ENCODE measurements around the gene GNPTG. TPM values are rescaled to one million over a fixed set of nuclear protein-coding genes. Genes with fewer than 3 reads are reported as not detected.
"Not testable (repeated sequence)": the region's sequence is repeated elsewhere in the genome, so short reads cannot be mapped to it uniquely, and the experiment has no call there.

Gene GNPTG
- total RNA-seq, 1 donor = 69.1 TPM

DNA sequence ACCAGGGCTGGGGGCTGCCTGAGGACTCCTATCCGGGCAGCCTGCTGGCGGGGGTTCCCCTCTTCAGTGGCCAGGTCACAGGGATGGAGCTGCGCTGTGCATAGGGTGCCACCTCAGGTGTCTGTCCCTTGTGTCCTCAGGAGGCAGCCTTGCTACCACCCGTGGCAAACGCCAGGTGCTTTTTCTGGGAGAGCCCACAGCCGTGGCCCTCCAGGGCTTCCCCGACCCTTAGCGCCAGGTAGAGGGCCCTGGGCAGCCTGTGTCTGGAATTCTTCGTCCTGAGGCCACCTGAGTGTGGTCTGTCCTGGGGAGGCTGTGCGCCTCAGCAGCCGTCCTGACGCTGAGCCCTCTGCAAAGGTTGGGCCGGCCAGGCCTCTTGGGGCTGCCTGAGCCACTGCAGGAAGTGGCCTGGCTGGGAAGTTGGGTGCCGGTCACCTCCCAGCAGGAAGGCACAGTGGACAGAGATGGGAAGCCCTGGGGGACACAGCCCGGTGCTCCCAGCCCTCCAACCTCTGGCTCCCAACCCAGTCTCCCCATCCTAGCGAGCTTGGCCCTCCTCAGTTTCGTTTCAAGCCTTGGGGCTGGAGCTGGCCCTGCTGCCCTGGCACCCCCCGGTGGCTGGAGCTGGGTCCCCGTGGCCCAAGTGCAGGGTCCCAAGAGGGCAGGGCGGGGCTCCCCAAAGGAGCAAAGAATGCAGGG, 25.9 kb upstream of the GNPTG start:
- TF ChIP-seq, protein P1, sequence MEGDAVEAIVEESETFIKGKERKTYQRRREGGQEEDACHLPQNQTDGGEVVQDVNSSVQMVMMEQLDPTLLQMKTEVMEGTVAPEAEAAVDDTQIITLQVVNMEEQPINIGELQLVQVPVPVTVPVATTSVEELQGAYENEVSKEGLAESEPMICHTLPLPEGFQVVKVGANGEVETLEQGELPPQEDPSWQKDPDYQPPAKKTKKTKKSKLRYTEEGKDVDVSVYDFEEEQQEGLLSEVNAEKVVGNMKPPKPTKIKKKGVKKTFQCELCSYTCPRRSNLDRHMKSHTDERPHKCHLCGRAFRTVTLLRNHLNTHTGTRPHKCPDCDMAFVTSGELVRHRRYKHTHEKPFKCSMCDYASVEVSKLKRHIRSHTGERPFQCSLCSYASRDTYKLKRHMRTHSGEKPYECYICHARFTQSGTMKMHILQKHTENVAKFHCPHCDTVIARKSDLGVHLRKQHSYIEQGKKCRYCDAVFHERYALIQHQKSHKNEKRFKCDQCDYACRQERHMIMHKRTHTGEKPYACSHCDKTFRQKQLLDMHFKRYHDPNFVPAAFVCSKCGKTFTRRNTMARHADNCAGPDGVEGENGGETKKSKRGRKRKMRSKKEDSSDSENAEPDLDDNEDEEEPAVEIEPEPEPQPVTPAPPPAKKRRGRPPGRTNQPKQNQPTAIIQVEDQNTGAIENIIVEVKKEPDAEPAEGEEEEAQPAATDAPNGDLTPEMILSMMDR (IDR thresholded peaks at IDR 0.05; ENCODE audit: extremely low read depth, low read depth, low read length) = no peak
- Histone ChIP-seq H3K4me3 (ENCODE audit: insufficient read depth, low read length) (no peak overlapping the region), H3K4me2 (ENCODE audit: insufficient read depth, low read length) (no peak overlapping the region), H2AFZ (ENCODE audit: low read length) (no peak overlapping the region), H4K20me1 (ENCODE audit: insufficient read depth, low read length) (peaks cover 22% of the 10 kb centered on the region), H3K36me3 (ENCODE audit: insufficient read depth, low read length) (peaks cover 29% of the 10 kb centered on the region), H3K79me2 (ENCODE audit: insufficient read depth, low read length) (no peaks in the 10 kb centered on the region), H3K9me3 (ENCODE audit: low read depth, low read length) (peaks cover 4% of the 10 kb centered on the region), H3K27me3 (ENCODE audit: insufficient read depth, low read length) (no peaks in the 10 kb centered on the region), H3K4me1 (ENCODE audit: insufficient read depth, low read length) (no peaks in the 10 kb centered on the region), H3K27ac (ENCODE audit: low read depth, low read length) (no peak overlapping the region)
- DNase-seq (ENCODE audit: insufficient read length, low spot score, missing footprints) = no peak

DNA sequence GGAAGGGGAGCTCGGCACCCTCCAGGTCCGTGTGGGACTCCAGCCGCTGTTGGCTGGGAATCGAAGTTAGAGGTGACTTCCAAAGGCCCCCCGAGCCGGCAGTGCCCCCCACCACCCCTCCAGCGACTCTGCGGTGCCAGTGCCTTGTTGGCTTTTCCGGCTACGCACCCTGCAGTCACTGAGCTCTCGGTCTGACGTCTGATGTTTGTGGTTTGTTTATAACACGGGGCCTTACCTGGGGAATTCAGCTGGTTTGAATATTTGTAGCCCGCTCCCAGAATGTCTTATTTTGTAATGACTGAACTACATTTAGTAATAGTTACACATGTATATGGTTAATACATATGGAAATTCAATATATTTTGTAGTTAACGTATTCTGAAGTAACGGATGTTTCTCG, 25.3 kb upstream of the GNPTG start:
- no peak overlapping the region for H3K27ac ChIP-seq (ENCODE audit: low read depth, low read length)
- peaks cover 4% of the 10 kb centered on the region for H3K27me3 ChIP-seq (ENCODE audit: insufficient read depth, low read length)
- TF ChIP-seq, protein P1 (IDR thresholded peaks at IDR 0.05; ENCODE audit: extremely low read depth, low read depth, low read length) = no peak
- DNase-seq (ENCODE audit: insufficient read length, low spot score, missing footprints) = no peak
- no peak overlapping the region for H3K4me3 ChIP-seq (ENCODE audit: insufficient read depth, low read length)
- peaks cover 4% of the 10 kb centered on the region for H3K9me3 ChIP-seq (ENCODE audit: low read depth, low read length)
- no peaks in the 10 kb centered on the region for H3K79me2 ChIP-seq (ENCODE audit: insufficient read depth, low read length)
- peaks cover 19% of the 10 kb centered on the region for H4K20me1 ChIP-seq (ENCODE audit: insufficient read depth, low read length)
- peaks cover 24% of the 10 kb centered on the region for H3K36me3 ChIP-seq (ENCODE audit: insufficient read depth, low read length)
- no peak overlapping the region for H2AFZ ChIP-seq (ENCODE audit: low read length)
- H3K4me2 ChIP-seq (ENCODE audit: insufficient read depth, low read length) = no peak overlapping the region
- H3K4me1 ChIP-seq (ENCODE audit: insufficient read depth, low read length) = no peaks in the 10 kb centered on the region

DNA sequence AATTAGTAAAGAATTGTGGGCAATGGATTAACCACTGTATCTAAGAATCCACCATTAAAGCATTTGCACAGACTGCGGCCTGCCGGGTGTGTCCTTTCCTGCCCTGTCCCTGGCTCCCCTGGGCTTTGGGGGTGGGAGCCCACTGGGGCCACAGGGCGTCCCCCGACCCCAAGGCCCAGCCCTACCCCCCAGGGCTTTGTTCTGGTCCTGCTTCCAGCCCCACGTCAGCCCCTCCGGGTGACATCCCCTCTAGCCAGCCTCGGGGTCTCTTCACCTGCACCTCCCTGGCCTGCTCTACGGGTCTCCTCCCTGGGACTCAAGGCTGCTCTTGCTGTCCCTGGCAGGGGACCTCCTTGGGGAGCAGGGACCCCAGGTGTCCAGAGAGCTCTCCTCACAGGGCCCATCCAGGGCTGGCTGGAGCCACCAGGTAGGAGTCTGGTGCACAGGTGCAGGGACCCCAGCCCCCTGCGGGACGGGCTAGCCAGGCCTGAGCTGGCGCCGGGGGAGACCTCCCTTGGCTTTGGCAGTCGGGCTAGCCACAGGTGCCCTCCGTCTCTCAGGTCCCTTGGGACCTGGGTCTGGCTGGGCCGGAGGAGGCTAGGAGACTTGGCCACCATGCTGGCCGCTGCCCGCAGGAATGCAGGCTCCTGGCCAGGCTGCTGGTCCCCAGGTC, 24.6 kb upstream of the GNPTG start:
- Histone ChIP-seq H3K36me3 (ENCODE audit: insufficient read depth, low read length) (peaks cover 19% of the 10 kb centered on the region), H2AFZ (ENCODE audit: low read length) (no peak overlapping the region), H3K9me3 (ENCODE audit: low read depth, low read length) (peaks cover 4% of the 10 kb centered on the region), H4K20me1 (ENCODE audit: insufficient read depth, low read length) (peaks cover 19% of the 10 kb centered on the region), H3K27me3 (ENCODE audit: insufficient read depth, low read length) (peaks cover 11% of the 10 kb centered on the region), H3K4me2 (ENCODE audit: insufficient read depth, low read length) (no peak overlapping the region), H3K79me2 (ENCODE audit: insufficient read depth, low read length) (no peaks in the 10 kb centered on the region), H3K4me3 (ENCODE audit: insufficient read depth, low read length) (no peak overlapping the region), H3K4me1 (ENCODE audit: insufficient read depth, low read length) (no peaks in the 10 kb centered on the region), H3K27ac (ENCODE audit: low read depth, low read length) (no peak overlapping the region)
- TF ChIP-seq, protein P1 (IDR thresholded peaks at IDR 0.05; ENCODE audit: extremely low read depth, low read depth, low read length) = no peak
- DNase-seq (ENCODE audit: insufficient read length, low spot score, missing footprints) = no peak

DNA sequence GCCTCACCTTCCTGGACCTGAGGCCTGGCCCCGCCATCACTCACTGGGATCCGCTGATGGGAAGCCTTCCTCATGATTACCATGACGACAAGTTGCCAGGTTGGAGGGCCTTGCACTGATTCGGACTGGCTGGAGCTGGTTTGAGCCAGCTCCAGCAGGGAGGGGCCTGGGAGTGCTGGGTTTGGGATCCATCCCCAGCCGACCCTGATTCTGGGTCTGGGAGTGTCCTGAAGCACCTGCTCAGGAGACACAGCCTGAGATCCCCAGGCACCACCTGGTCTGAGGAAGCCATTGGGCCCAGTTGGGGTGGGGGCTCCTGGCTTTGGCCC, 24.1 kb upstream of the GNPTG start:
- Histone ChIP-seq H3K79me2 (ENCODE audit: insufficient read depth, low read length) (no peaks in the 10 kb centered on the region), H2AFZ (ENCODE audit: low read length) (no peak overlapping the region), H3K4me2 (ENCODE audit: insufficient read depth, low read length) (no peak overlapping the region), H3K36me3 (ENCODE audit: insufficient read depth, low read length) (peaks cover 19% of the 10 kb centered on the region), H3K4me3 (ENCODE audit: insufficient read depth, low read length) (no peak overlapping the region), H3K27ac (ENCODE audit: low read depth, low read length) (no peak overlapping the region), H4K20me1 (ENCODE audit: insufficient read depth, low read length) (peaks cover 19% of the 10 kb centered on the region), H3K27me3 (ENCODE audit: insufficient read depth, low read length) (peaks cover 16% of the 10 kb centered on the region), H3K4me1 (ENCODE audit: insufficient read depth, low read length) (no peaks in the 10 kb centered on the region), H3K9me3 (ENCODE audit: low read depth, low read length) (peaks cover 4% of the 10 kb centered on the region)
- DNase-seq (ENCODE audit: insufficient read length, low spot score, missing footprints) = no peak
- TF ChIP-seq, protein P1 (IDR thresholded peaks at IDR 0.05; ENCODE audit: extremely low read depth, low read depth, low read length) = no peak

DNA sequence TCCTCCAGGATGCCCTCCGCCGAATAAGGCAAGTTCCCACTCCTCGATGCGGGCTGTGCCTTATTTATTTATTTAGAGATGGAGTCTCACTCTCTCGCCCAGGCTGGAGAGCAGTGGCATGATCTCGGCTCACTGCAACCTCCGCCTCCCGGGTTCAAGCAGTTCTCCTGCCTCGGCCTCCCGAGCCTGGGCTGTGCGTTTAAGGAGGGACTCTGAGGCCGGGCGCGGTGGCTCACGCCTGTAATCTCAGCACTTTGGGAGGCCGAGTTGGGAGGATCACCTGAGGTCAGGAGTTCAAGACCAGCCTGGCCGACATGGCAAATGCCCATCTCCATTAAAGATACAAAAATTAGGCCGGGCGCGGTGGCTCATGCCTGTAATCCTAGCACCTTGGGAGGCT, 23.6 kb upstream of the GNPTG start:
- H3K9me3 ChIP-seq (ENCODE audit: low read depth, low read length); DNase-seq (ENCODE audit: insufficient read length, low spot score, missing footprints); H3K4me2 ChIP-seq (ENCODE audit: insufficient read depth, low read length); H2AFZ ChIP-seq (ENCODE audit: low read length); H3K4me1 ChIP-seq (ENCODE audit: insufficient read depth, low read length); H3K79me2 ChIP-seq (ENCODE audit: insufficient read depth, low read length); H3K4me3 ChIP-seq (ENCODE audit: insufficient read depth, low read length); H3K27ac ChIP-seq (ENCODE audit: low read depth, low read length): not testable (repeated sequence)
- Histone ChIP-seq H3K27me3 (ENCODE audit: insufficient read depth, low read length) (peaks cover 22% of the 10 kb centered on the region), H4K20me1 (ENCODE audit: insufficient read depth, low read length) (peaks cover 19% of the 10 kb centered on the region), H3K36me3 (ENCODE audit: insufficient read depth, low read length) (peaks cover 18% of the 10 kb centered on the region)

DNA sequence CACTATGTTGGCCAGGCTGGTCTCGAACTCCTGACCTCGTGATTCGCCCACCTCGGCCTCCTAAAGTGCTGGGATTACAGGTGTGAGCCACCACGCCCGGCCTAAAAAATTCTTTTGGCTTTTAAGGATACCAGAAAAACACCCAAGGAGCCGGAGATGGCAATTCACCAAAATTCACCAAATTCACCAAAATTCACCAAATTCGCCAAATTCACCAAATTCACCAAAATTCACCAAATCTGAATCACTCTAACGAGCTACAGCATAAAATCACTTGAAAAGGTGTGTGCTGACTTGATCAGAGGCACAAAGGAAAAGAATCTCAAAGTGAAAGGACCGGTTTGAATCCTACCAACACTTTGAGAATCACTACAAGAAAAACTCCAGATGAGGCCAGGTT, 22.8 kb upstream of the GNPTG start:
- H3K36me3 ChIP-seq (ENCODE audit: insufficient read depth, low read length) = peaks cover 12% of the 10 kb centered on the region
- not testable (repeated sequence) for H3K27ac ChIP-seq (ENCODE audit: low read depth, low read length); H3K4me1 ChIP-seq (ENCODE audit: insufficient read depth, low read length); H3K79me2 ChIP-seq (ENCODE audit: insufficient read depth, low read length); H3K4me3 ChIP-seq (ENCODE audit: insufficient read depth, low read length); DNase-seq (ENCODE audit: insufficient read length, low spot score, missing footprints); H2AFZ ChIP-seq (ENCODE audit: low read length); H3K4me2 ChIP-seq (ENCODE audit: insufficient read depth, low read length); H3K9me3 ChIP-seq (ENCODE audit: low read depth, low read length)
- peaks cover 28% of the 10 kb centered on the region for H3K27me3 ChIP-seq (ENCODE audit: insufficient read depth, low read length)
- peaks cover 10% of the 10 kb centered on the region for H4K20me1 ChIP-seq (ENCODE audit: insufficient read depth, low read length)
